MM.1S (cell line): Measurements from ENCODE around the gene OR3A1.
"Not testable (repeated sequence)": the region's sequence is repeated elsewhere in the genome, so short reads cannot be mapped to it uniquely, and the experiment has no call there.

Source experiments
- DNase-seq: peaks from one replicate; pipeline ENCODE4 v3.0.0-alpha.2; 2015
- H2AFZ ChIP-seq: fragments of 300-600 bp; sonication (generic); 2 replicates; pipeline ENCODE4 v1.6.0; 2016; ENCODE audit warnings: antibody characterized with exemption, low read length
- H3F3A ChIP-seq: fragments of 300-600 bp; sonication (generic); 2 replicates; pipeline ENCODE4 v1.6.1; 2016; ENCODE audit warnings: mild to moderate bottlenecking, antibody characterized with exemption, low read length, moderate library complexity, mixed read lengths; ENCODE audit not compliant: insufficient read depth
- H3K27ac ChIP-seq: fragments of 300-600 bp; sonication (generic); 2 replicates; pipeline ENCODE4 v1.5.1; 2016; ENCODE audit warnings: mild to moderate bottlenecking, low read length
- H3K27me3 ChIP-seq: fragments of 300-600 bp; sonication (generic); replicated peaks from 2 replicates; pipeline ENCODE4 v1.6.0; 2016; ENCODE audit warnings: low read length; ENCODE audit not compliant: insufficient read depth
- H3K36me3 ChIP-seq: fragments of 300-600 bp; sonication (generic); replicated peaks from 2 replicates; pipeline ENCODE4 v1.6.1; 2016; ENCODE audit warnings: mild to moderate bottlenecking, low read length, mixed read lengths; ENCODE audit not compliant: insufficient read depth
- H3K4me1 ChIP-seq: fragments of 300-600 bp; sonication (generic); 2 replicates; pipeline ENCODE4 v1.6.1; 2016; ENCODE audit warnings: low read length, mixed read lengths
- H3K4me2 ChIP-seq: fragments of 300-600 bp; sonication (generic); 2 replicates; pipeline ENCODE4 v1.6.0; 2016; ENCODE audit warnings: low read depth, low read length
- H3K4me3 ChIP-seq: fragments of 300-600 bp; sonication (generic); 2 replicates; pipeline ENCODE4 v1.5.1; 2016; ENCODE audit warnings: low read length, mixed read lengths
- H3K79me2 ChIP-seq: fragments of 300-600 bp; sonication (generic); 2 replicates; pipeline ENCODE4 v1.6.1; 2016; ENCODE audit warnings: mixed run types, low read length, mixed read lengths
- H3K9ac ChIP-seq: fragments of 300-600 bp; sonication (generic); 2 replicates; pipeline ENCODE4 v1.6.1; 2016; ENCODE audit warnings: low read length, mixed read lengths
- H3K9me2 ChIP-seq: fragments of 300-600 bp; sonication (generic); replicated peaks from 2 replicates; pipeline ENCODE4 v1.6.1; 2016; ENCODE audit warnings: mild to moderate bottlenecking, low read length, mixed read lengths; ENCODE audit not compliant: insufficient read depth
- H3K9me3 ChIP-seq: fragments of 300-600 bp; sonication (generic); replicated peaks from 2 replicates; pipeline ENCODE4 v1.6.1; 2016; ENCODE audit warnings: mild to moderate bottlenecking, low read length, mixed read lengths; ENCODE audit not compliant: insufficient read depth
- H4K20me1 ChIP-seq: fragments of 300-600 bp; sonication (generic); 2 replicates; pipeline ENCODE4 v1.6.1; 2016; ENCODE audit warnings: mild to moderate bottlenecking, low read length, moderate library complexity, mixed read lengths; ENCODE audit not compliant: insufficient read depth
- EZH2 ChIP-seq: fragments of 300-600 bp; sonication (generic); optimal IDR thresholded peaks from 2 replicates; pipeline ENCODE3; 2017; ENCODE audit warnings: low read depth, mild to moderate bottlenecking, antibody characterized with exemption, low read length, mixed read lengths
- EZH2phosphoT487 ChIP-seq: fragments of 300-600 bp; sonication (generic); IDR thresholded peaks from 2 replicates; pipeline ENCODE4 v1.6.1; 2018; ENCODE audit warnings: antibody characterized with exemption, low read length
- TF ChIP-seq, protein P1 (sequence below): fragments of 300-600 bp; sonication (generic); IDR thresholded peaks from 2 replicates; pipeline ENCODE4 v1.5.1; 2016; ENCODE audit warnings: antibody characterized with exemption, low read length, mixed read lengths

Gene OR3A1

DNA sequence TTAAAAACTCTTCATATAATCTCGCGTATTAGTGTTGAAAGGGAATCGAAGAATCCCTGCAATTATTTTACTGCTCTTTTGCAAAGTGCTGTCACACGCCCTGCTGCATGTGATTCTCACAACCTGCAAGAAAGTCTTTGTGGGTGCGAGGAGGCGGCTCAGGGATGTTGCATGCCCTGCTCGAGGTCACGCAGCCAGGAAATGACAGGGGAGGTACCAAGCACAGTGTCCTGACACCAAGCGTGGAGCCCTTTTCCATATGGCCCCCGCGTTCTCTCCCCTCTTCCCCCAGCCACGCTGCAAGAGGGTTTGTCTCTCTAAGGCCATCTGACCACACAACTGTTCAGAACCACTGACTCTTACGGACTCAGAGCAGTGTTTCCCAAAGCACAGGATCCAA is 37.6 kb downstream of the OR3A1 start:
- Histone ChIP-seq H3K4me2 (no peak overlapping the region), H3K4me3 (no peak overlapping the region), H2AFZ (no peak overlapping the region), H4K20me1 (no peaks in the 10 kb centered on the region), H3K27me3 (no peaks in the 10 kb centered on the region), H3K79me2 (no peaks in the 10 kb centered on the region), H3F3A (no peaks in the 10 kb centered on the region), H3K27ac (no peak overlapping the region), H3K9me3 (no peaks in the 10 kb centered on the region), H3K9me2 (no peaks in the 10 kb centered on the region), H3K9ac (no peak overlapping the region), H3K36me3 (no peaks in the 10 kb centered on the region), H3K4me1 (no peaks in the 10 kb centered on the region)
- no peak for TF ChIP-seq EZH2phosphoT487
- TF ChIP-seq, protein P1, sequence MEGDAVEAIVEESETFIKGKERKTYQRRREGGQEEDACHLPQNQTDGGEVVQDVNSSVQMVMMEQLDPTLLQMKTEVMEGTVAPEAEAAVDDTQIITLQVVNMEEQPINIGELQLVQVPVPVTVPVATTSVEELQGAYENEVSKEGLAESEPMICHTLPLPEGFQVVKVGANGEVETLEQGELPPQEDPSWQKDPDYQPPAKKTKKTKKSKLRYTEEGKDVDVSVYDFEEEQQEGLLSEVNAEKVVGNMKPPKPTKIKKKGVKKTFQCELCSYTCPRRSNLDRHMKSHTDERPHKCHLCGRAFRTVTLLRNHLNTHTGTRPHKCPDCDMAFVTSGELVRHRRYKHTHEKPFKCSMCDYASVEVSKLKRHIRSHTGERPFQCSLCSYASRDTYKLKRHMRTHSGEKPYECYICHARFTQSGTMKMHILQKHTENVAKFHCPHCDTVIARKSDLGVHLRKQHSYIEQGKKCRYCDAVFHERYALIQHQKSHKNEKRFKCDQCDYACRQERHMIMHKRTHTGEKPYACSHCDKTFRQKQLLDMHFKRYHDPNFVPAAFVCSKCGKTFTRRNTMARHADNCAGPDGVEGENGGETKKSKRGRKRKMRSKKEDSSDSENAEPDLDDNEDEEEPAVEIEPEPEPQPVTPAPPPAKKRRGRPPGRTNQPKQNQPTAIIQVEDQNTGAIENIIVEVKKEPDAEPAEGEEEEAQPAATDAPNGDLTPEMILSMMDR = no peak
- TF ChIP-seq EZH2 = no peak
- no peak for DNase-seq

DNA sequence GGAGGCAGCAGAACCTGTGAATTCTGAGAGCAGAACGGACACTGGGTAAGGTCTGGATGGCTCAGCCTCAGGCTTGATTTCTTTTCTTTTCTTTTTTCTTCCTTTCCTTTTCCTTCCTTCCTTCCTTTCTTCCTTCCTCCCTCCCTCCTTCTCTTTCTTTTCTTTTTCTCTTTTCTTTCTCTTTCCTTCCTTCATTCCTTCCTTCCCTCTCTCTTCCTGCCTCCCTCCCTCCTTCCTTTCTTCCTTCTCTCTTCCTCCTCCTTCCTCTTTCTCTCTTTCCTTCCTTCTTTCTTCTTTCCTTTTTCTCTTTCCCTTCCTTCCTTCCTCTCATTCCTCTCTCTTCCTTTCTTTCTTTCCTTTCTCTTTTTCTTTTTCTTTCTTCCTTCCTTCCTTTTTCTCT is 38.0 kb downstream of the OR3A1 start:
- no peak overlapping the region for H3K4me3 ChIP-seq
- H3K9me3 ChIP-seq = no peaks in the 10 kb centered on the region
- H3K4me1 ChIP-seq = no peaks in the 10 kb centered on the region
- no peaks in the 10 kb centered on the region for H3K36me3 ChIP-seq
- H3K9me2 ChIP-seq = no peaks in the 10 kb centered on the region
- H4K20me1 ChIP-seq = no peaks in the 10 kb centered on the region
- TF ChIP-seq, protein P1 = no peak
- no peak for TF ChIP-seq EZH2
- no peak for TF ChIP-seq EZH2phosphoT487
- no peak overlapping the region for H3K9ac ChIP-seq
- no peaks in the 10 kb centered on the region for H3K27me3 ChIP-seq
- H3K4me2 ChIP-seq = no peak overlapping the region
- no peak overlapping the region for H3K27ac ChIP-seq
- H2AFZ ChIP-seq = no peak overlapping the region
- no peaks in the 10 kb centered on the region for H3K79me2 ChIP-seq
- no peaks in the 10 kb centered on the region for H3F3A ChIP-seq
- no peak for DNase-seq

DNA sequence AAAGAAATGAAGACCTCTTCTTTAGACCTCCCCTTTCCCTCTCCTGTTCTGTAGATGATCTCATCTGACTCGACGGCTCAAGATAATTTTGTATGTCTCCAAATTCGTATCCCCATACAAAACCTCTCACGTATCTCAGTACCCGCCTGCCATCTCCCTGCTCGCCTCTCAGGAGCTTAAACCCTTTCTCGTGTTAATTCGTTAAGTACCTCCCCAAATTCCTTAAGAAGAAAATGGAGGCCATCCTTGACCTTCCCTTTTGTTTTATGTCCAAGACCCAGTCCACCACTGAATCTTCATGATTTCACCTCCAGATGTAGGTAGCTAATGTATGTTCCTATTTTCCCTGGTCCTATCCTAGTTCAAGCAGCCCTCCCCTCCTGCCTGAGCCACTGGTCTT is 41.6 kb downstream of the OR3A1 start:
- DNase-seq = no peak
- no peaks in the 10 kb centered on the region for H3F3A ChIP-seq
- H3K9me2 ChIP-seq = no peaks in the 10 kb centered on the region
- no peaks in the 10 kb centered on the region for H3K79me2 ChIP-seq
- H3K36me3 ChIP-seq = no peaks in the 10 kb centered on the region
- no peak overlapping the region for H3K27ac ChIP-seq
- H4K20me1 ChIP-seq = no peaks in the 10 kb centered on the region
- H3K4me2 ChIP-seq = no peak overlapping the region
- H3K4me3 ChIP-seq = no peak overlapping the region
- no peaks in the 10 kb centered on the region for H3K9me3 ChIP-seq
- H2AFZ ChIP-seq = no peak overlapping the region
- H3K9ac ChIP-seq = no peak overlapping the region
- H3K27me3 ChIP-seq = no peaks in the 10 kb centered on the region
- H3K4me1 ChIP-seq = no peaks in the 10 kb centered on the region
- no peak for TF ChIP-seq EZH2phosphoT487

DNA sequence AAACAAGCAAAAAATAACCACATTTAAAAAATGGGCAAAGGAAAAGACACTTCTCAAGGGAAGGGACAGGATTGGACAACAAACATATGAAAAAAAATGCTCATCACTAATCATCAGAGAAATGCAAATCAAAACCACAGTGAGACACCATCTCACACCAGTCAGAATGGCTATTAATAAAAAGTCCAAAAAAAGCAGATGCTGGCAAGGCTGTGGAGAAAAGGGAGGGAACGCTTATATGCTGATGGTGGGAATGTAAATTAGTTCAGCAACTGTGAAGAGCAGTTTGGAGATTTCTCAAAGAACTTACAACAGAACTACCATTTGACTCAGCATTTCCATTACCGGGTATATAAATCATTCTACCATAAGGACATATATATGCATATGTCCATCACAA is 49.1 kb downstream of the OR3A1 start:
- H3K9me2 ChIP-seq, DNase-seq, H3K4me3 ChIP-seq, H3F3A ChIP-seq, H3K9ac ChIP-seq, H3K27ac ChIP-seq, H2AFZ ChIP-seq, H3K79me2 ChIP-seq, H3K36me3 ChIP-seq, H3K4me1 ChIP-seq, H3K9me3 ChIP-seq, H4K20me1 ChIP-seq, H3K4me2 ChIP-seq, H3K27me3 ChIP-seq: not testable (repeated sequence)

DNA sequence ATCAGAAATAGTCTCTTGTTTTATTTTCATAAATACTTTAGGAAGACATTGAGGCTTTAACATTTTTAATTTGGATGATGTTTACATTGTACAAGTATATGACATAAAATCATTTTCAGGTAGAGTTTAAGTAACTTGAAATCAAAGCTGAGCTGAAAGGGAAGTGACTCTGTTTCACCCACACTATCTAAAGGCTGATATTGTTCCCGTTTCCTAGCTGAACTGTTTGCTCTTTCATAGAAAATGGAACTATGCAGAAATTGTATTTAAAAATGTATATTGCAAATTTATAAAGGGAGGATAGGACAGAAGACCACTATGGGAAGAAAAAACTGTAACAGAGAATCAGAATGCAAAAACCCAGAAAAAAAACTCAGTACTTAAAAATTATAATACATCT is 53.3 kb downstream of the OR3A1 start:
- not testable (repeated sequence) for H3F3A ChIP-seq, H3K4me3 ChIP-seq, H3K27ac ChIP-seq, H3K79me2 ChIP-seq, H3K4me2 ChIP-seq, H4K20me1 ChIP-seq, H3K9me2 ChIP-seq, H3K4me1 ChIP-seq, H3K27me3 ChIP-seq, H3K9me3 ChIP-seq, H3K36me3 ChIP-seq, DNase-seq, H2AFZ ChIP-seq, H3K9ac ChIP-seq

DNA sequence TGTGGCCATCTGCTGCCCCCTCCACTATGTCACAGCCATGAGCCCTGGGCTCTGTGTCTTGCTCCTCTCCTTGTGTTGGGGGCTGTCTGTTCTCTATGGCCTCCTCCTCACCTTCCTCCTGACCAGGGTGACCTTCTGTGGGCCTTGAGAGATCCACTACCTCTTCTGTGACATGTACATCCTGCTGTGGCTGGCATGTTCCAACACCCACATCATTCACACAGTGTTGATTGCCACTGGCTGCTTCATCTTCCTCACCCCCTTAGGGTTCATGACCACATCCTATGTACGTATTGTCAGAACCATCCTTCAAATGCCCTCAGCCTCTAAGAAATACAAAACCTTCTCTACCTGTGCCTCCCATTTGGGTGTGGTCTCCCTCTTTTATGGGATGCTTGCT is 57.1 kb downstream of the OR3A1 start:
- H2AFZ ChIP-seq, H3K9me2 ChIP-seq, H3K4me1 ChIP-seq, H3K27me3 ChIP-seq, H3K27ac ChIP-seq, H3K79me2 ChIP-seq, H3K9me3 ChIP-seq, H3K4me2 ChIP-seq, DNase-seq, H3F3A ChIP-seq, H4K20me1 ChIP-seq, H3K36me3 ChIP-seq, H3K4me3 ChIP-seq, H3K9ac ChIP-seq: not testable (repeated sequence)
